Measurements from ENCODE around the gene PRKCA.
"Not testable (repeated sequence)": the region's sequence is repeated elsewhere in the genome, so short reads cannot be mapped to it uniquely, and the experiment has no call there.

Gene PRKCA

DNA sequence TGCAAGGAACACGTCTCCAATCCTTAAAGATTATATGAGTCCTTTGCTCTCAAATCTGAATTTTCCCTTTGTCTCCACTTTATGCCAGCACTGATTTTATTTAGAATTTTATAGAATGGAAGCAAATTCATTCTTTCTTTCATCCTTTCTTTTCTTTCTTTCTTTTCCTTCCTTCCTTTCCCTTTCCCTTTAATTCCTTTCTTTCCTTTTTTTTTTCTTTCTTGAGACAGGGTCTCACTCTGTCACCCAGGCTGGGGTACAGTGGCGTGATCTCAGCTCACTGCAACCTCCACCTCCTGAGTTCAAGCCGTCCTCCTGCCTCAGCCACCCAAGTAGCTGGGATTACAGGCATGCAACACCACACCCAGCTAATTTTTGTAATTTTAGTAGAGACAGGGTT is 187.2 kb downstream of the PRKCA start:
- not testable (repeated sequence) for DNase-seq (ENCODE audit: low spot score)

DNA sequence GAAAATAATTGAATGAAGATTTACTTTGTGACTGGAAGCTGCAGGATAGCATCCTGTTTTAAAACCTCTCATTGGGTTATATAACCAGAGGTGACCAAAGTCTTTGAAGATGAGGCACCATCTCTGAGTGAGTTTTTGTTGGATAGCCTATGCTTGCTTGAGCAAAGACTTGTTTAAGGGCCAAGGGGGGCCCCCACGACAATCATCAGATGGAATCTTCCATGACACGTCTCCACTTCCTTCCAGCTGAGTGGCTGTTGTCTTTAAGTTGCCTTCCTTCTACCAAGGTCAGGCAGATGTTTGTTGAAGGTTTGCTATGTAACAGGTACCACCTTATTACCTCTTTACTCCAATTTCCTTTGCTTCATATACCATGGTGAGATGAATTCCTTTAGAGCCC is 188.8 kb downstream of the PRKCA start:
- DNase-seq (ENCODE audit: low spot score), result no peak

DNA sequence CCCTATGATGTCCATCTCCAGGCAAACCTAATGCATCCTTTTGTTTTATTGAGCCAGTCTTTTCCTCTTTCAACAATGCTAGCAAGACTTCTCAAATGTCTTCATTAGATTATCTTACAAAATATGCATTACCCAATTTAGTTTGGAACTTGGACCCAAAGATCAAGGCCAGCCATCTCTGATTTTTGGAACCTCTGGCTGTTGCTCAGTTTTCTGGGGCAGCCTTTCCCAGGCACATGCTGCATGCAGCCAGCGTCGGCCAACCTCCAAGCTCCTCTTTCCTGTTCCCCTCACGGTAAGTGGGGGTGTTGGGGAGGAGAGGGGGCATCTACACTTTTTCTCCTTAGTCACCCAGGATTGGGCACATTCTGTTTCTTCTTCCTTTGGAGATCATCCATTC is 189.3 kb downstream of the PRKCA start:
- no peak for DNase-seq (ENCODE audit: low spot score)

DNA sequence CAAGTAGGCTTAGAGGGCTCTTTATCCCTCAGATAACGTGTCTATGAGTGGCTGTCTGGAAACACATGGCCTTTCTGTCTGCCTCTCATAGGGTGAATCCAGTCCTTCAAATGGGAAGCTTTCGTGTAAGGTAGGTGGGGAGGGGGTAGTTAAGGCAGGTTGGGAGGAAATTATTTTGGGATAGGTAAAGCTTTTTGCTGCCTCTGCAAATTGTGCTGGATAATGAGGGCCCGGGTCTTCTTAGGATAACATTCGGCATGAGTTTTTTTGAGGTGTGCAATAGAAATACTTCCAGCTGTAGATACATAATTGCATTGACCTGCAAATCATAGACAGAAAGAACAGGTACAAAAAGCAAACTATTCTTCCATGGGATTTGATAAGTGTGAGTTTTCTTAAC is 189.7 kb downstream of the PRKCA start:
- no peak for DNase-seq (ENCODE audit: low spot score)

DNA sequence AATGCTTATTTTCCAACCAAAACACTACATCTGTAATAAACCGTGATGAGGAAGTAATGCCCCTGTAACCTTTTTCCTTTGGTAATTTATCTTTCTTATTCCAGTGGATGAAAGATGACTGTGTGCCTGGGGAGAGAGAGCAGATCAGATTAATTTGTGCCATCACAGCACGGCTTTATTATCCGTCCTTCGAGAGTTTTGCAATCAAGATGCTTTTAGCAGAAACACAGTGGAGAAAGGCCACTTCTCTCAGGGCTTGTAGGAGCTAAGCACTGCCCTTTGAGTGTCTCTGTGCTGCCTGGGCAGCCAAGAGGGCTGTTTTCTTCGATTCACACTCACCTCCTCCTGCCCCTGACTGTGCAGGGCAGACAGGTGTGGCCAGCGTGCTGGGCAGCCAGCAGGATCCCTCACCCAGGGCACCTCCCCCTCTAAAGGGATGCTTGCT is 190.2 kb downstream of the PRKCA start:
- DNase-seq (ENCODE audit: low spot score), result no peak

DNA sequence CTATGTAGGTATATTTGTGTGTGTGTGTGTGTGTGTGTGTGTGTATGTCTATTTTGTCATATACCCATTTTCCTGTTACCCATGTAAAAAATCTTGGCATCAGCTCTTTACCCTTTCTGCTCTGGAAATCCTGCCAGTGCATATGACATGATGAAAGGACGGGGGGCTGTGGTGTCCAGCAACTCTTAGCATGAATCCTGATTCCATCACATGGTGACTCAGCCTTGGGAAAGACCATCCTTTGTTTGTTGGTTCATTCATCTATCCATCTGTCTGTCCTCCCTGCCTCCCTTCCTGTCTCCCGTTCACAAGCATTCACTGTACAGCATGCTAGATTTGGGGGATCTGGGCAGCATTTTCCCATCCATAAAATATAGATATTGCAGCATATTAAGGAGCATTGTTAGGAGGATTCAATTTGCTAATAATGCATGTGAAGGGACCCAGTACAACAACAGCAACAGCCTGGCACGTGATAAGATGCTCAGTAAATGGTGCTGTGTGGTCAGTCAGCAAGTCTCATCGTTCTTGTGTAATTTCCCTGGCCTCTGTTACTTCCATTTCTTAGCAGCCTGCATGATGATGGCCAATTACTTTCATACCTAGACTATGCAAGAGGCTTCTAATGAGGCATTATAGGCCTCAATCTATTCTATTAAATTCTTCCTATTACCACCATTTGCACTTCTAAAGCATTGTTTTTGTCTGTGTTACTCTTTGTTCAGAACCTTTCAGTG is 191.0 kb downstream of the PRKCA start:
- no peak for DNase-seq (ENCODE audit: low spot score)

DNA sequence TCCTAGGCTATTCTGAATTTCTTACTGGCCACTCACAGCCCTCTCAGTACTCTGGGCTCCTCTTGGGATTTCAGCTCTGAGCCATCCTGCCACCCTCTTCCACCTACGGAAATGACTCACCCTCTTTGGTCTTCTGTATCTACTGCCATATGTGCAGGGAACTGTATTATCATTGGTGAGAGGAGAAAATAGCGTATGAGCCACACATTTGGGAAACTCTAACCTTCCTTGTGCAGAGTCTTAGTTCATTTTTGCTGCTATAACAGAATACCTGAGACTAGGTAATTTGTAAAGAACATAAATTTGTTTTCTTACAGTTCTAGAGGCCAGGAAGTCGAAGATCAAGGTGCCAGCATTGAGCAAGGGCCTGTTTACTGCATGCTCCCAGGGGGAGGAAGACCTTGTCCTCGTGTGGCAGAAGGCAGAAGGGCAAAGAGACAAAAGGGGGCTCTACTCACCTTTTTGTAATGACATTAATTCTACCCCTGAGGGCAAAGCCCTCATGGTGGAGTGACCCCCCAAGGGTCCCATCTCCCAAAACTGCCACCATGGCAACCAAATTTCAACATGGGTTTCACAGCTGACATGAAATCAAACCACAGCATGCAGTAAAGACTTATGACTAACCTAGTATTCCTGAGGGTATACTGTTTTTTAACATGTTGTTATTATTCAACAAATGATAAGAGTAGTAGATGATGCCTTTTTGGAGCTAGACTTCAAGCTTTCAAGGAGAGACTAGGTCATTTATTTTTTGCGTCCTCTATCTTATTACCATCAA is 191.8 kb downstream of the PRKCA start:
- no peak for DNase-seq (ENCODE audit: low spot score)

DNA sequence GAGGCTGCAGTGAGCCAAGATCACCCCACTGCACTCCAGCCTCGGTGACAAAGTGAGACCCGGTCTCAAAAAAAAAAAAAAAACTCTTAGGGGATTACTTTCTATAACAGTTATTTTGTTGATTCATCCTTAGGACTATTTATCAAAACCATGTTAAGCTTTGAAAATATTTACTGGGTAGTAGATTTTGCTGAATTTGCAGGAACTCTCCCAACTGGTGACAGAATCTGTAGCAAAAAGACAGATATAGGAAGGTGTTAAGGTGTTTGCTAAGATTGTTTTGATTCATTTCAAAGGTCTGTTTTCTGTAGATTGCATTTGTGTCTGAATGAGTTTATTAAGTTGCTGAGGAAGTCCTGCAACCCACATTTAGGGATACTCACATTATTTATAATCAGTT is 192.6 kb downstream of the PRKCA start:
- no peak for DNase-seq (ENCODE audit: low spot score)

DNA sequence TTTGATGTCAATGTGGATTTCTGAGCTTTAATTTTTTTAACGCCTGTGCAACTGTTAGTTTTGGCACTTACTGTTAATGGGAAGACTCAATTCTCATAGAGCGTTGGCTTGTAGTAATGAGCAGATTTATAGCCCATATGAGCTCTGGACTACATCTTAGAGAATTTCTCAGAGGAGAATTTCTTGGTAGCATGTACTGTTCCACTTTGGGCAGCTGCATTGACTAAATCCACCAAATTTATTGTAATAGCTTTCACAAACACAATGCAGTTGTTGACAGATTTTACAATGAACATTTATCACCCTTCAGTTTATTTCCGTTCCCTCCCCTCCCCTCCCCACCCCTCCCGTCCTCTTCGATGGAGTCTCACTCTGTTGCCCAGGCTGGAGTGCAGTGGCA is 193.9 kb downstream of the PRKCA start:
- no peak for DNase-seq (ENCODE audit: low spot score)

DNA sequence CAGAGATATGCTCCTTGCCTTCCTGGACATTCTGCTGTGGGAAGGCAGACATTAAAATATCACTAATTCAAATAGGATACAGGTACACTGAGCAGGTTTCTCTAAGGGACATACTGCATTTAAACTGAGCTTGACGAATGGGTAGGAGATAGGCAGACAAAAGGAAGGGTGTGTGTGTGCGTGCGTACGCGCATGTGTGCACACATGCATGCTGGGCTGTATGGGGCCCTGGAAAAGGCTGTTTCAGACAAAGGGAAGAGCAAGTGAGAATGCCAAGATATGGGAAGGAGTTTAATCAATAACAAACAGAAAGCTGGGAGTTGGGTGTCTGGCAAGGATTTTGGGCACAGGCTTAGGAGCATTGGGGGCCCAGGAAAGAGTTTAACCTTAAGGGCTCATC is 196.2 kb downstream of the PRKCA start:
- DNase-seq (ENCODE audit: low spot score), result no peak

DNA sequence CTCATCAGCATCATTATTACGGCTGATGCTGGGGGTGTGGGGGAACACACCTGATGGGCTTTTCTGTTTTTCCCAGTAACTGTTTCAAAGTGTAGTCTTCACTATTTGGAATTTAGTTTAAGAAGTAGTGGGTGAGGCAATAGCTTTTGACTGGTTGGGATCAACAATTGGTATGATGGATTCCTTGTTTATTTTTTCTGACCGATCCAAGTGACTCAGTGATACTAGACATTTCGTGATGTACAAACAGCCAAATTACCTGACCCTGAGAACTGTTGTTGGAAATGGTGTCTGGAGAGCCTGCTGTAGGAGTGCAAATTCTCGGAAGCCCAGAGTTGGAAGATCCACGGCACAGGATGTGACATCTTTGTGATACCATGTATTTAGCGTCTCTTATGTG is 204.2 kb downstream of the PRKCA start:
- DNase-seq (ENCODE audit: low spot score), result no peak

DNA sequence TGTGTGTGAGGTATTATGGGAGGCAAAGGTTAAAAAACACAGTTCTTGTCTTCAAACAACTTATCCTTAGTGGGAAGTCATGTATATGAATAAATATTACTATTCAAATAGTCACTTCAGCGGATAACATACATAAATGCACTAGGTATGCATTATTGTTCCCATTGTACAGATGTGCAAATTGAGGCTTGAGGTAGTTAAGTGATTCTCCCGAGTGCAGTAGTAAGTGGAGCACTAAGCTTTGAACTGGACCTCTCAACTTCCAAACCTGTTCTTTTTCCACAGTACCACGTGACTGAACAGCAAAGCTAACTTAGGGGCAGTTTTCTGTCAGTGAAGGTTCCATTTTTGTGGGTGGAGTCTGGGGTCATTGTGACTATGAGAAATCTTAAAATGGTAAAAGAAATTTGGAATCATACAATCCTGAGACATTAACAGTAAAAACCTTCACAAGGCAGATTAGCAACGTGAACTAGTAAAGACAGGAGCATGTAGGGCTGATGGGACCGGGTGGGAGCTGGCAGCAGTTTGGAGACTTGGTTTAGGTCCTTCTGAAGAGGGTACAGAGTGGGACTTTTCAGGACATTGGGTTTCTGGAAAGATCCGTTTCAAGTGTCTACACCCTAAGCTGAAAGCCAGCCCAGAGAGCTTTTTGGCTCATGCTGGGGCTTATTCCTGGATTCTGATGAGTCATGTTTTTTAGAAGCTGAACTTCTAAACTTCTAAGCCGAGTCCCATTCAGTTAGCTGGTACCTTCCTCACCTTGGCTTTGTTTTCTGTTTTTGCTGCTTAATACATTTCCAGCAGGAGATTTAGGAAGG is 204.9 kb downstream of the PRKCA start:
- DNase-seq (ENCODE audit: low spot score), result no peak

DNA sequence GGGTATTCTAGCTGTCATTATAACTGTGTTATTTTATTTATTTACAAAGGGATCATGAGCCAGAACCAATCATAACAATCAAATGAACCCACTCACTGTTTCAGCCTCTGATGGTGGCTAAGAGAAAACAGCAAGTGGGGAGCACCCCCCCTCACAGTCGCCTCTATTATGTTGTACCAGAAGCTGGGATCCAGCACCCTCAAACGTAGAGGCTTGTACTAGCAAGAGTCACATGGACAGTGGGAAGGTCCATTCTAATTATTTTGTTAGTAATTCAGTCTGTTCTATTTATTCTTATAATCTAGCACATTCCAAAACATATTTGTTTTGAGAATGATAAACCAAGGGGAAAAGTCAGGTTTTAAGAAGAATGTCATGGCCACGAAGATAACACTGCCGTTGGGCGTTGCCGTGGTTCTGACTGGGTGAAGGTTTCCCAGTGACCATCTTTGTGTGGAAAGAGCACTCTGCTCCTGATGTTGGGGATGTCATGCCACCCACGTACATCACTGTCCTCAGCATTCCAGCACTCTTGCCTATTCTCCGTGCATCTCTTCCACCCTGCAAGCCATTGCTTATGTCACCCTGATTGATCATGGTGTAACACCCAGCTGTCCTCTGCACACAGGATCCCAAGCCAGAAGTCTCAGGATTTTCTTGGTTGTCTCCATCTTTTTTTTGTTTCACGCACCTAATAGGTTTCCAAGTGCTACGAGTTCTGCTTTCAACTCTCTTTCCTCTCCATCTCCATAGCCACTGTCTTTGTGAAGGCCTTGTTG is 205.8 kb downstream of the PRKCA start:
- no peak for DNase-seq (ENCODE audit: low spot score)

DNA sequence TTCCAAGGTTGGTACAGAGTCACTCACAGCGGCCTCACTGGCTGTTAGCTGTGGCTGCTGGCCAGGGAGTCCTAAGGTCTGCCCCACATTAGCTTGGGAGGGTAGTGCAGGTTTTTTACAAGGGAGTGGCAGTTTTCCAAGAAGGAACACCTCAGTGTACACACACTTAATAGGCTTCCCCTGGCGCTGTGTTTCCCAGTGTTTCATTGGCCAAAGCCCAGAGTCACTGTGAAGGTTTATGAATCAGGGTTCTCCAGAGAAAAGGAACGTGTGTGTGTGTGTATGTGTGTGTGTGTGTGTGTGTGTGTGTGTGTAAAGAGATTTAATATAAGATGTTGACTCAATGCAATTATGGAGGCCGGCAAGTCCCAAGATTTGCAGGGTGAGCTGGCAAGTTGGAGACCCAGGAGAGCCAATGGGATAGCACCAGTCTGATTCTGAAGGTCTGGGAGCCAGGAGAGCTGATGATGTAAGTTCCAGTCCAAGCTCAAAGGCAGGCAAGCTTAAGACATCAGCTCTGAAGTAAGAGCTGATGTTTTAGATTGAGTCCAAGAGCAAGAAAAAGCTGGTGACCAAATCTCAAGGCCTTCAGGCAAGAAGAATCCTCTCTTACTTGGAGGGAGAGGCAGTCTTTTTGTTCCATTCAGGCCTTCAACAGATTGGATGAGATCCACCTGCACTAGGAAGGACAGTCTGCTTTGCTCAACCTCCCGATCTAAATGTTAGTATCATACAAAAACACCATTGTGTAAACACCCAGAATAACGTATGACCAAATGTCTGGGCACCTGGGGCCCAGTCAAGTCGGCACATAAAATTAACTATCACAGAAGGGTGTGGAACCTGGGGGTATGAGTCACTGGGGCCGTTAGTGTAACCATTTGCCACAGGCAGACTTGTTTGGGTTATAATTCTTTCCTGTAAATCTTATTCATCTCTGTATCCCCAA is 206.8 kb downstream of the PRKCA start:
- no peak for DNase-seq (ENCODE audit: low spot score)

DNA sequence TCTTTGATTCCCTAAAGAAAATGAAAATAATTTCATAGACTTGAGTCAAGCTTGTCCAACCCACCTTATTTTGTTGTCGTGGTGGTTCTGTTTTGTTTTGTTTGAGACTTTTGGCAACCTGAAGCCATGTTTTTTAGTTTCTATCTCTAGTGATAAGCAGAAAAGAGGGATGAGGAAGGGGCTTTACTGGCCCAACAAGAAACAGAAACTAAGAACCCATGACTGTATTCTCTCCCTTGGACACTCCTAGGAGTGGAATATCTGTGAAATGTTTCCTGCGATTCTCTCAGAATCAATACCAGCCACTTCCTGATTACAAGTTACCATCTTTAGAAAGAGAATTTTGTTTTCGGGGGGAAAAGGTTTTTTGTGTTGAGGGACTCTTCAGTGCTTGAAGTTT is 207.5 kb downstream of the PRKCA start:
- no peak for DNase-seq (ENCODE audit: low spot score)

DNA sequence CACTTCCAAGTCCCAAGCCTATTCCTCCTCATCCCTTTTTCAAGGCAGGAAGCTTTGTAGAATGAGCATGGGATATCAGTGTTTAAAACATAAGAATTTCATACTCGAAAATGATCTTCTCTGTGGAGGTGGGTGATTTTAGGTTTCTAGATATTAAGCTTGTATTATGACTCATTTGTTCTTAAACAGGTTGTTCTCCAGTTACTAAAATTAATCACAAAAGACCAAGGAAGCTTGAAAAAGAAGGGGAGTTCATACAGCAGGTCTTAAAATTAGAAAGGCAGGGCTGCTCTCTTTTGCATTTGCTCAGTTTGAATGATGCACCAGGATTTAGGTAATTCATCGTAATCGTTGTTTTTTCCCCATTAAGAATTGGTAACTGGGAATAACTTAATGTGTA is 208.7 kb downstream of the PRKCA start:
- DNase-seq (ENCODE audit: low spot score), result no peak

DNA sequence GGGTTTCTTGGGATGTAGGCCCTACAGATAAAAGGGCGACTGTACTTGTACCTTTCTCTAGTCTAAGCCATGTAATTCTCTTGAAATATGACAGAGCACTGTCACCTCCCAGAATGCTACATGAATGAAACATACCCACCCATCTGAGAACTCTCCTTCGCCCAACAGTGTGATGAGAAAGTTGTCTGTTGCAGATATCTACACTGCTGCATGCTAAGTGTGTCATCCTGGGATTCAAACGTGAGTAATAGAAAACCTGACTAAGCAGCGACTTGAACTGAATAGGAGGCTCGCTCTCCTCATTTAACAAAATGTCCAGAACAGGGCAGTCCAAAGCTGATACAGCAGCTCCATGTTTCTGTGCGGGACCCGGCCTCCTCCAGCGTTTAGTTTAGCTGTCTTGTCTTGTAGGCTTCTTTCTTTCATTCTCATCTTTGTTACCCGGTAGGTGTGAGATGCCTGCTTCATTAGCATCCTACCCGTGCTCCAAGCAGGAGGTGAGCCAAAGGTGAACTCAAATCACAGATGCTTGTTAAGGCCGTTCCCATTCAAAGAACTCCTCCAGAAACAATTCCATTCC is 211.9 kb downstream of the PRKCA start:
- no peak for DNase-seq (ENCODE audit: low spot score)

DNA sequence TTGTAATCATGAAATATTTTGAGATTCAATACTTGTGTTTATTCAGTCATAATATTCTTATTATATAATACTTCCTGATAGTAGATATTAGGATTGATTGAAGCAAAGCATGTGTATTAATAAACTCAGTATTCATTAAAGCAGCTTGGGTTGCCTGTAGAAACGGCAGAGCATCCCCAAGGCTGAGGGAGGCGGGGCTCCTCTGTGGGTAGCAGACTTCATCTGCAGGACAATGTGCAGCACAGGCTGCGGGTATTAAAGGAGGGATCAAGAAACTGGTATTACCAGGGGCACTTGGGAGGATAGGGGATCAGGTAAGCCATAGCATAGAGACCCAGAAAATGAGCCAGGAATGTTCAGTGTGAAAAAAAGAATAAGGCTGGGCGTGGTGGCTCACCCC is 213.6 kb downstream of the PRKCA start:
- no peak for DNase-seq (ENCODE audit: low spot score)

DNA sequence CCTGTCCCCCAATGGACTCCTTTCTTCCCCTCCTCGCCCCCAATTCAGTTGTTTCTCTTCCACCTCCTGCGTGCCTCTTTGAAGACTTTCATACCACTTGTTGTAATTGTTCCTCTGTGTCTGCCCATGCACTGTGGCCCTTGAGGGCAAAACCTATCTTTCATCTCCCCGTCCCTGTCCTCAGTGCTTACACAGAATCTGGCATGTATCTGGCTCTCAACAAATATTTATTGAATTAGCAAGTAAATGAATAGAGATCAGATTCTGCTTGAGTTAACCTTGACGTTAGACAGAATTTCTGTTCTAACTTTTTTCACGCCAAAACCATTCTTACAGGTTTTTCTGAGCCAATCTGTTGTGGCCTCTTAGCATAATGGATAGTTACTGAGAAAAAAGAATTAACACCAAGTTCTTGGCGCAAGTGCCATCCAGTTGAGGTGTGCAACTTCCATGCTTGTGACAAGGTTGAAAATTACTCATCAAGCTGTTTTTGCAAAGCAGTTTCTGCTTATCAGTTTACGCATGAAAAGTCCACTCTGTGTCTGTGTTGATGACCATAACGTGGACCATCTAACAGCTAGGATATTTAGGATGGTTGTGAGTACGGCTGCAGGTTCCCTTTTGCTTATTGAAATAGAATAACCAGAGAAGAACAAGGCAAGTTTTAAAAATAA is 215.1 kb downstream of the PRKCA start:
- DNase-seq (ENCODE audit: low spot score), result no peak

DNA sequence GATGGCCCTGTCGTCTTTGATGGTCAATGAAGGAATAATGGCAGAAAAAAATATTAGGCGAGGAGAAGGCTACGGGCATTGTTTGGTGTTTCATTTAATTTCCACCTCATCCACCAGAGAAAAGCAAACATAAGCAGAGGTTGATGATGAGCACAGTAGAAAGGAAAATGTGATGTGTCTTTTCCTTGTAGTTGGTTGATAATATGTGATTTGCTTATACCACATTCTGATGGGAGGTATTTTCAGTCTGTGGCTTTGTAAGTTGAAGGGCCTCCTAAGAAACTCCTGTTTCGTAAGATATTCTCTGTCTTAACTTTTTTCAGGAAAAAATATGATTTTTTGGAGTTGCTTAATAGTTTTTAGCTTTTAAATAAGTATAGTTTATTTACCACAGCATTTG is 215.7 kb downstream of the PRKCA start:
- DNase-seq (ENCODE audit: low spot score), result no peak
